Gastroesophageal sphincter (tissue), 3 donors: Measurements from ENCODE around the gene HIPK4.

Experiments
- CTCF ChIP-seq, 4 experiments: fragments of 200-600 bp in 2 of 4; fragments of 450-650 bp in 2 of 4; sonication (generic) in 1 of 4; IDR thresholded peaks; one replicate each; pipeline ENCODE4 v1.5.1; 2017 to 2019; ENCODE audit warnings: antibody characterized with exemption in 4 of 4, mild to moderate bottlenecking in 2 of 4, moderate library complexity in 2 of 4
- EP300 ChIP-seq: sonication (generic); formaldehyde crosslinking; IDR thresholded peaks from one replicate; pipeline ENCODE4 v1.6.1; 2017; ENCODE audit warnings: antibody characterized with exemption, mild to moderate bottlenecking
- POLR2A ChIP-seq, 2 donors: fragments of 450-650 bp; IDR thresholded peaks; one replicate each; pipeline ENCODE4 v1.6.1; 2017; ENCODE audit warnings: antibody characterized with exemption in 2 of 2, mild to moderate bottlenecking in 2 of 2, moderate library complexity in 1 of 2
- POLR2AphosphoS5 ChIP-seq: sonication (generic); formaldehyde crosslinking; IDR thresholded peaks from one replicate; pipeline ENCODE4 v1.6.1; 2017; ENCODE audit warnings: antibody characterized with exemption

DNA sequence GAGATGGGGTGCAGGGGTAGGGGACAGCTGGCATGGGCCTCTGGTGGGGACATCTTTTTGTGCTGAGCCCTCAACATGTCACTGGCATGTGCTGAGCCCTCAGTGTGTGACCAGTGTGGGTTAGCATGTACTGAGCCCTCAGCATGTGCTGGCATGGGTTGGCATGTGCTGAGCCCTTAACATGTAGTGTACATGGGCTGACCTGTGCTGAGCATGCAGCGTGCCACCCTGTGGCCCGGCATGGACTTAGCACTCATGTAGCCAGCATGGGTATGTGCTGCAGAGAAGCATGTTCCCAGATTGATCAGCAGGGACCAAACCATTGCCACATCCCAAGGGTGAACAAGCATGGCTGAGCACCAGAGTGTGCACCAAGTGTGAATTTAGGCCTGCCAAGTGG lies 11.5 kb downstream of the HIPK4 start:
- TF ChIP-seq POLR2A (IDR thresholded peaks at IDR 0.05) = no peak
- no peak for TF ChIP-seq CTCF (IDR thresholded peaks at IDR 0.05)
- TF ChIP-seq POLR2AphosphoS5 = no peak
- TF ChIP-seq EP300 = no peak
